Sigmoid colon (tissue), 4 donors: ENCODE data around the gene KBTBD6.
"Not testable (repeated sequence)": the region's sequence is repeated elsewhere in the genome, so short reads cannot be mapped to it uniquely, and the experiment has no call there.

Experiments
- POLR2A ChIP-seq, 2 donors: fragments of 450-650 bp; IDR thresholded peaks; one replicate each; pipeline ENCODE4 v1.6.1; 2016; ENCODE audit warnings: antibody characterized with exemption in 2 of 2, mild to moderate bottlenecking in 2 of 2, moderate library complexity in 2 of 2
- POLR2AphosphoS5 ChIP-seq, 4 donors: sonication (generic); formaldehyde crosslinking; IDR thresholded peaks; one replicate each; pipeline ENCODE4 v1.6.1; 2017; ENCODE audit warnings: antibody characterized with exemption in 4 of 4
- TF ChIP-seq, protein P1 (sequence below), 4 experiments: fragments of 450-650 bp in 3 of 4; fragments of 200-600 bp in 1 of 4; IDR thresholded peaks; one replicate each; pipeline ENCODE4 v1.5.1; 2016 to 2019; ENCODE audit warnings: antibody characterized with exemption in 4 of 4, mild to moderate bottlenecking in 3 of 4, moderate library complexity in 2 of 4

DNA sequence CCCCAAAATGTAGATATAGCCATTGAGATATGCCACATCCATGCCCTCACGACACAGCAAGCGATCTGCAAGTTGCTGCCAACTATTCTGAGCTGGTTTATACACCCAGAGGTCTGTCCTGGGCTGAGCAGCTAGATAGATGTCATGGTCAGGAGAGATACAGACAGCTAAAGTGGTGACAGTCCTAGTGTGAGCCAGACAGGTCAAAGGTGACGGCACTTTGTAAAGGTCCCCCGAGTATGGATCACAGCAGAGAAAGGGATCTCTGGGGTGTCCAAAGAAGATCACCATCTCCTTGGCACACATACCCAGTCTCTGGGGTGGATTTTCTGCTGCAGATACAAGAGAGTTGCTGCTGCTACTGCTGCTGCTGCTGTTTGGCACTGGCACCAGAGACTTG, 1.4 kb downstream of the KBTBD6 start:
- not testable (repeated sequence) for TF ChIP-seq POLR2A, POLR2AphosphoS5 (IDR thresholded peaks at IDR 0.05)
- TF ChIP-seq, protein P1, sequence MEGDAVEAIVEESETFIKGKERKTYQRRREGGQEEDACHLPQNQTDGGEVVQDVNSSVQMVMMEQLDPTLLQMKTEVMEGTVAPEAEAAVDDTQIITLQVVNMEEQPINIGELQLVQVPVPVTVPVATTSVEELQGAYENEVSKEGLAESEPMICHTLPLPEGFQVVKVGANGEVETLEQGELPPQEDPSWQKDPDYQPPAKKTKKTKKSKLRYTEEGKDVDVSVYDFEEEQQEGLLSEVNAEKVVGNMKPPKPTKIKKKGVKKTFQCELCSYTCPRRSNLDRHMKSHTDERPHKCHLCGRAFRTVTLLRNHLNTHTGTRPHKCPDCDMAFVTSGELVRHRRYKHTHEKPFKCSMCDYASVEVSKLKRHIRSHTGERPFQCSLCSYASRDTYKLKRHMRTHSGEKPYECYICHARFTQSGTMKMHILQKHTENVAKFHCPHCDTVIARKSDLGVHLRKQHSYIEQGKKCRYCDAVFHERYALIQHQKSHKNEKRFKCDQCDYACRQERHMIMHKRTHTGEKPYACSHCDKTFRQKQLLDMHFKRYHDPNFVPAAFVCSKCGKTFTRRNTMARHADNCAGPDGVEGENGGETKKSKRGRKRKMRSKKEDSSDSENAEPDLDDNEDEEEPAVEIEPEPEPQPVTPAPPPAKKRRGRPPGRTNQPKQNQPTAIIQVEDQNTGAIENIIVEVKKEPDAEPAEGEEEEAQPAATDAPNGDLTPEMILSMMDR (IDR thresholded peaks at IDR 0.05): not testable (repeated sequence)
